Stimulated activated CD4-positive, alpha-beta T cell treated with anti-CD3 and anti-CD28 coated beads, Interleukin-1b, Interleukin-23, amount 100 ng/mL, for 48 hours (primary cell): Measurements from ENCODE around the gene RNF213.
A peak's percentile ranks its signal among the peaks of the same experiment; 100 is the strongest.
"Not testable (repeated sequence)": the region's sequence is repeated elsewhere in the genome, so short reads cannot be mapped to it uniquely, and the experiment has no call there.

Experiments used
- DNase-seq: peaks from one replicate; pipeline ENCODE4 v3.0.0-alpha.2; 2020

The RNF213 gene

DNA sequence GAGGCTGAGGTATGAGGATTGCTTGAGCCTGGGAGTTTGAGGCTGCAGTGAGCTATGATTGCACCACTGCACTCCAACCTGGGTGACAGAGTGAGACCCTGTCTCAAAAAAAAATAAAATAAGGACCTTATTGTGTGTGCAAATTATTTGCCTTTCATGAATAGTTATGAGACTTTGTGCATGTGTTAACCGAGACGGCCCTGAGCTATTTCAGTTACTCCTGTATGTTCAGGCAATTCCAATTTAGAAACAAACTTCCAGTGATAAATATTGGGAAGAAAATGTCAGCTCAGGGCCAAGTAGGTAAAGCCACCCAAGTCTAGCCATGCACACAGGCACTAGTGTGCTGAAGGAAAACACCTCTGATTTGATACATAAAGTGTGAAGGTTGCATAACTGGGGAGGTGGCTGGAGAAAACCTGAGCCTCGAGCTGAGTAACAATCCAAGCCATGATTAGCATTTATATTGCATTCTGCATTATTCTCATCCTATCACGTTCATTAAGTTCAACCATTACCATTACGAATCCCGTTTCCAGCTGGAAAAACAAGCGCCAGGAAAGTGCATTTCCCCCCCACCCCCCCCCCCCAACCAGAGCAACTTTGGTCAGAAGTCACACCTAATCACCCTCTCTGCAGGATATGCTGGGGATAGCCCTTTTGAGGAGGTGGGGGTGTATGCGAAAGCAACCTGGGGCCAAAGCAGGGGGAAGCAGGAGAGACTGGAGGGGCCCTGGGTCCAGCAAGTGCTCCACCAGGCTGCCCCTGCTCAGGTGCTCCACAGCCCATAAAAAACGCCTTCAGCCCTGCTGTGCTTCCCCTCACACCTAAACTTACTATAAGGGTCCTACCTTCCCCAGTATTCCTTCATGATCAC, 135.7 kb downstream of the RNF213 start:
- DNase-seq = no peak

GRCh38 chr17:80397034-80397387, 136.4 kb downstream of the RNF213 start:
- DNase-seq = no peak

GRCh38 chr17:80397686-80398085, 137.0 kb downstream of the RNF213 start:
- no peak for DNase-seq

DNA sequence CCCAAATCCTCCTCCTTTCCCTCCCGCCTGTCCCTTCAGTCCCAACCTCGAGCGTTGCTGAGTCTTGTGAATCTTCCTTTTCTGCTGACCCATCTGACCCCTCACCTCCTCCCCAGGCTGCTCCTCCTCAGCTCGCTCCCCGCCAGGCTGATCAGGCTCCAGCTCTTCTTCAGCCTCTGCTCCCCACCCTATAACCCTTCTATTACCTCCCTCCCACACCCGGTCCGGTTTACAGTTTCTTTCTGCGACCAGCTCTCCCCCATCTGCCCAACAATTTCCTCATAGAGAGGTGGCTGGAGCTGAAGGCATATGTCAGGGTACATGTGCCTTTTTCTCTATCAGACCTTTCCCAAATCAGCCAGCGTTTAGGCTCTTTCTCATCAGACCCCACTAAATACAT, 140.4 kb downstream of the RNF213 start:
- DNase-seq = not testable (repeated sequence)

DNA sequence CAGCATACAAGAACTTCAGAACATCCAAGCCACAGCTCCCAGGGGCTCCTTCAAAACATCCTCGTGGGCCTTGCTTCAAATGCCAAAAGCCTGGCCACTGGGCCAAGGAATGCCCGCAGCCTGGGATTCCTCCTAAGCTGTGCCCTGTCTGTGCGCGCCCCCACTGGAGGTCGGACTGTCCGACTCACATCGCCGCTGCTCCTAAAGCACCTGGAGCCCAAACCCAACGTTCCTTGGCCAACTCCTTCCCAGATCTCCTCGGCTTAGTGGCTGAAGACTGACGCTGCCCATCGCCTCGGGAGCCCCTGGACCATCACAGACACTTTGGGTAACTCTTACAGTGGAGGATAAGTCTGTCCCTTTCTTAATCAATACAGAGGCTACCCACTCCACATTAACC, 141.4 kb downstream of the RNF213 start:
- not testable (repeated sequence) for DNase-seq

DNA sequence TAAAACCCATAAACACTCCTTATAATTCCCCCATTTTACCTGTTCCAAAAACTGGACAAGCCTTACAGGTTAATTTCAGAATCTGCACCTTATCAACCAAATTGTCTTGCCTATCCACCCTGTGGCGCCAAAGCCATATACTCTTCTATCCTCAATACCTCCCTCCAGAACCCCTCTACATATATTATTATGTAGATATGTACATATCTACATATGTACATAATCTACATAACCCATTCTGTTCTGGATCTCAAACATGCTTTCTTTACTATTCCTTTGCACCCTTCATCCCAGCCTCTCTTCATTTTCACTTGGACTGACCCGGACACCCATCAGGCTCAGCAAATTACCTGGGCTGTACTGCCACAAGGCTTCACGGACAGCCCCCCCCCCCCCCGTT, 142.3 kb downstream of the RNF213 start:
- no peak for DNase-seq

DNA sequence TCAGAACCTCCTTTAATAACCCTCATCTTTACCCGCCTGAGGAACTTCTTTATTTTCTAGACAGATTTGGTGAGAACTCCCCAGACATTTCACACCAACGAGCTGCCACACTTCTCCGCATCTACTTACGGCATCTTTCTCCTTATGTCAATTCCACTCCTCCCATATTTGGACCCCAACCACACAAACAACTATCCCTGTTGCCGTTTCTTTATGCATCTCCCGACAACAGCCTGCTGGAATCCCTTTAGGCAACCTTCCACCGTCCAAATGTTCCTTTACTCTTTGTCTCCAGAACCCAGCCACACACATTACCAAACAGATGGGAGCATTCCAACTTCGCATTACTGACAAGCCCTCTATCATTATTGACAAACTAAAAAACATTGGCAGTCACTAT, 145.5 kb downstream of the RNF213 start:
- DNase-seq = no peak

GRCh38 chr17:80407917-80408316, 147.3 kb downstream of the RNF213 start:
- DNase-seq = not testable (repeated sequence)

DNA sequence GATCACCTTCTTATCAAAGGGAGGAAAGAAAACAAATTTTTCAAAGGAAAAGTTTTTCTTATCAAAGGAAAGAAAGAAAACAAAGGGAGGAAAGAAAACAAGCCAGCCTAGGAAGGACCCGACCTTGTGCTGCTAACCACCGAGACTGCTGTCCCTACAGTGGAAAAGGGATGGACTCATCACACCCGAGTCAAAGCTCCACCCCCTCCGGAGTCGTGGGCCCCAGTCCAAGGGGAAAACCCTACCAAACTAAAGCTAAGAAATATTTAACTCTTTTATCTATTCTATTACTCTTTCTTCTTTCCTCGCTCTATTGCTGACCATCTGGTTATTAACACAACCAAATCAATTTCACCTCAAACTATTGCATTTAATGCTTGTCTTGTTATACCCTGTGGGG, 148.2 kb downstream of the RNF213 start:
- DNase-seq = no peak

DNA sequence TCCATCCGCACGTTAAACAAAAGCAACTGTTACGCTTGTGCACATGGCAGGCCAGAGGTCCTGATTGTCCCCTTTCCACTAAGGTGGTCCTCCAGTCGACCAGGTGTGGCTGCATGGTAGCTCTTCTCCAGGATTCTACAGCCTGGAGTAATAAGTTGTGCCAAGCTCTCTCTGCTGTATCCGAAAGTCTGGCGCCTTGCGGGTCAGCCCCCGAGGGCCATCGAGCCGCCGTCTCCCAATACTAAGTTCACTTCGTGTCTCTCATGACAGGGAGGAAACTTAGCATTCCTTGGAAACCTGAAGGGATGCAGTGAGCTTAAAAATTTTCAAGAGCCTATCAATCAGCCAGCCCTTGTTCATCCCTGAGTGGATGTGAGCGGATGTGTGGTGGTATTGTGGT, 149.0 kb downstream of the RNF213 start:
- no peak for DNase-seq

DNA sequence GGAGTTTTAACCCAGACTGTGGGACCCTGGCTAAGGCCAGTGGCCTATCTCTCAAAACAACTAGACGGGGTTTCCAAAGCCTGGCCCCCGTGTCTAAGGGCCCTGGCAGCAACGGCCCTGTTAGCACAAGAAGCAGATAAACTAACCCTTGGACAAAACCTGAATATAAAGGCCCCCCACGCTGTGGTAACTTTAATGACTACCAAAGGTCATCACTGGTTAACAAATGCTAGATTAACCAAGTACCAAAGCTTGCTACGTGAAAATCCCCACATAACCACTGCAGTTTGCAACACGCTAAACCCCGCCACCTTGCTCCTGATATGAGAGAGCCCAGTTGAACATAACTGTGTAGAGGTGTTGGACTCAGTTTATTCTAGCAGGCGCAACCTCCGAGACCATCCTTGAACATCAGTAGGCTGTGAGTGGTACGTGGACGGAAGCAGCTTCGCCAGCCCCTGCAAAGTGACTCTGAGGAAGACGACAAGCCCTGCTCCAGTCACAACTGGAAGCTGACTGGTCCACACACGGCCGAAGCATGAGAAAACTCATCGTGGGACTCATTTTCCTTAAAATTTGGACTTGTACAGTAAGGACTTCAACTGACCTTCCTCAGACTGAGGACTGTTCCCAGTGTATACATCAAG, 149.9 kb downstream of the RNF213 start:
- not testable (repeated sequence) for DNase-seq

GRCh38 chr17:80413771-80414507, 153.3 kb downstream of the RNF213 start:
- DNase-seq = no peak

DNA sequence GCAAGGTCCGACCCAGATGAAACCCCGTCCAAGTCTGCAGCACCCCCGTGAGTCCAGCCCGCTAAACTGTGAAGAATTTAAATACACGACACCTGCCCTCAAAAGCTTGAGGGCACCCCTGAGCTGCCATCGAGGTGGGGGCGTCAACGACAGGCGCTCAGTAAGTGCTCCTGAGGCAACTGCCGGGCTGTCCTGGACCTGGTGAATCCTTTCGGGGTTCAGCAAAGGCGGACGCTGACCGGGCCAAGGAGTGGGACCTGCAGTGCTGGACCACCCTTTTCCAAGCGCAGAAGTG, 153.8 kb downstream of the RNF213 start:
- no peak for DNase-seq

DNA sequence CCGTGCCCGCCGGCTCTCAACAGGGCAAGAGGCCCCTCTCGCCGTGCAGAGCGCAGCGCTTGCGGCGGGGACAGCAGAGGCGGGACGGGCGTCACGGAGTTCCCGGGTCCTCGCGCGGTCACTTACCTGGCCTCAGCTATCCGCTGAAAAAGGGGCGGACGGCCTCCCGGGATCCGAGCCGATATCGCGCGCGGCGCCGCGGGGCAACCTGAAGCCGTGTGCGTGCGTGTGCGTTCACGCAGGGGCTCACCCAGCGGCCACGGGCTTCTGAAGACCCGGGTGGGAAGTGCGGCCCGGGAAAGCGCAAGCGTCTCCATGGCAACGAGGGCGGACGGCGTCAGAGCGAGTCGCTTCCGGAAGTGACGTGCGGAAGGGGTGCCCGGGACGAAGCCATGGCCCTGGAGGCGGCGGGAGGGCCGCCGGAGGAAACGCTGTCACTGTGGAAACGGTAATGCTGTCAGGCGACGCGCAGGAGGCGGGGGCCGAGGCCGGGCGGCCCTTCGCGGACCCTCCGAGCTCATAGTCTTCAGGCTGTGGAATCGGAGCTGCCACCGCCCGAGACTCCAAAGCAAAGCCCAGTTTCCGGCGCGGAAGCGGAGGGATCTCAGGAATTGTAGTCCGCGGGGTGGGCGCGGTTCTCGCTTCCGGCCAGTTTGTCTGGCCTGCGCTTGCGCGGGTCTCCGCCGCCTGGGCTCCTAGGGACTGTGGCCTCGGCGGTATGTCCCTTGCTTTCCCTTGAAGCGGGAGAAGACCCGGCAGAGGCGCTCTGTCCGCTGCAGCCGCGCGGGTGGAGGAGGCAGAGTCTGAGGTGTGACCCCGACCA, 154.4 kb downstream of the RNF213 start, which contains the start of gene ENDOV:
ENDOV (plus strand) TSS at position 365 of the 823 bp plus-strand sequence; CDS start at position 393, 28 bp downstream.
- peak; percentile 90 for DNase-seq

DNA sequence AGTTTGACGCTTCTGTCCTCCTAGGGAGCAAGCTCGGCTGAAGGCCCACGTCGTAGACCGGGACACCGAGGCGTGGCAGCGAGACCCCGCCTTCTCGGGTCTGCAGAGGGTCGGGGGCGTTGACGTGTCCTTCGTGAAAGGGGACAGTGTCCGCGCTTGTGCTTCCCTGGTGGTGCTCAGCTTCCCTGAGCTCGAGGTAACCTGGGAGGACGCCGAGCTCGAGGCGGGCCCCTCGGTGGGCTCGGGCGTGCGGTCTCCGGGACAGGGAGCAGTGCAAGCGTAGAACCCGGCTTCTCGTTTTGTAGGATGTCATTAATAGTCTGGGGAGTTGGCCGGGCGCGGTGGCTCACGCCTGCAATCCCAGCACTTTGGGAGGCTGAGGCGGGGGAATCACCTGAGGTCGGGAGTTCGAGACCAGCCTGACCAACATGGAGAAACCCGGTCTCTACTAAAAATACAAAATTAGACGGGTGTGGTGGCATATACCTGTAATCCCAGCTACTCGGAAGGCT, 155.0 kb downstream of the RNF213 start:
- DNase-seq = no peak

DNA sequence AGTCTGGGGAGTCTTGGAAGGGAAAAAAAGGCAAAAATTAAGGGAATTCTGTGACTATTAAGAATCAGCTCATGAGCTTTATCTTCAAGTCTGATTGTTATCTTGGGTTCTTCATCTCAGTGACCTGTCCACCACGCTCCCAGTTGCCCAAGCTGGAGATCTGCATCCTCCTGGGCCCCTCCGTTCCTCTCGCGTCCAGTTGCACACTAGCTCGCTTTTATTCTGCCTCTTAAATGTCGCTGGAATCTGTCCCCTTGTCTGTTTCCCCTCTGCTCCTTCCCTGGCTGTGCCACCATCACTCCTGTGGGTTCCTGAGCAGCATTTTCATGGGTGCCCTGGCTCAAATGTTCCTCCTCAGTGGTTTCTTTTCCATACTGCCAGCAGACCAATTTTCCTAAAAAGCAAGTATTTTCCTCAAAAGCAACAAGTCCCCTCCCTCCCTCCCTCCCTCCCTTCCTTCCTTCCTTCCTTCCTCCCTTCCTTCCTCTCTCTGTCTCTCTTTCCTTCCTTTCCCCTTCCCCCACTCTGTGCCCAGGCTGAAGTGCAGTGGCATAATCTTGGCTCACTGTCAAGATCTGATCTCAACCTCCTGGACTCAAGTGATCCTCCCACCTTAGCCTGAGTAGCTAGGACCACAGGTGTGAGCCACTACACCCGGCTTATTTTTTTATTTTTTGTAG, 155.7 kb downstream of the RNF213 start:
- no peak for DNase-seq

DNA sequence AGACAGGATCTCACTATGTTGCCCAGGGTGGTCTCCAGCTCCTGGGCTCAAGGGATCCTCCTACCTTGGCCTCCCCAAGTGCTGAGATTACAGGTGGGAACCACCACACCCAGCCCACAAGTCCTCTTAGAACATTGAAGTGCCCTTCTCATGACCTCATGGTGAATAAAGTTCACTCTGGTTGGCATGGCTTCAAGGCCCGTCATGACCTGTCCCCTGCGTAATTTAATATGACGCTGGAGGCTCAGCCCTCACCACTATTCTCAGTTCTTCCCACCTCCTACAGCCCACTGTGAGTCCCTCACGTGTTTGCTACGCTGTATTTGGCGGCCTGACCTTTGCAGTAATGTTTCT, 156.3 kb downstream of the RNF213 start:
- no peak for DNase-seq

DNA sequence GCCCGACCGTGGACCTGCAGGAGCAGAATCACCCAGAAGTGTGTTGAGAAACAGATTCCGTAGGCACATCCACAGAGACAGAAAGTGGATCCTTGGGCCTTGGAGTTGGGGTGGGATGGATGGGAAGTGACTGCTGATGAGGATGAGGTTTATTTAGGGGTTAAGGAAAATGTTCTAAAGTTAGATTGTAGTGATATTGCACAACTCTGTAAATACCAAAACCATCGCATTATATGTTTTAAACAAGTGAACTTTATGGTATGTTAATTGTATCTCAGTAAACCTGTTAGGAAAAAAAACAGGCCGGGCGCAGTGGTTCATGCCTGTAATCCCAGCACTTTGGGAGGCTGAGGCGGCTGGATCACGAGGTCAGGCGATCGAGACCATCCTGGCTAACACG, 157.9 kb downstream of the RNF213 start:
- DNase-seq = no peak

- no peak for DNase-seq
These were observed 158.6 kb downstream of the RNF213 start for GRCh38 chr17:80419255-80419654.

- DNase-seq = no peak
These were observed 160.9 kb downstream of the RNF213 start for GRCh38 chr17:80421381-80422090.

- DNase-seq = no peak
These were observed 161.6 kb downstream of the RNF213 start for GRCh38 chr17:80422276-80422675.

DNA sequence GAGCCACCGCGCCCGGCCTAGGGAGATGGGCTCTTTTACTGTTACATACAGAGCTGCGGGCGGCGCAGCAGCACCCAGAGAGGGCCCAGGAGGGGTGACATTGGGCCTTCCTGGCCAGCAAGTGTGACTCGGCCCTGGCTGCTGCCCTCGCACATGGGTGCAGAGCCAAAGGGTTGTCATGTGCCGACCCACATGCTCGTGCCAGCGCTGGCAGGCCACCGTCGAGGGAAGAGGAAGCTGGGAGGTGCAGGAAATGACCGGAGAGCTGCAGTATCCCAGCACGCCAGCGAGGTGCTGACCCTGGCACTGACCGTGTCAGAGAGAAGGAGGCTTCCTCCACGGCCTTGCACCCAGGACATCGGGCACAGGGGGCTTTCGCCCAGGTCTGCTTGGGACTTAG, 162.3 kb downstream of the RNF213 start:
- DNase-seq = no peak
